Mucosa of gallbladder (tissue), 1 donor: ENCODE data around the gene MIA. TPM values are rescaled to one million over a fixed set of nuclear protein-coding genes. Genes with fewer than 3 reads are reported as not detected.
"Not testable (repeated sequence)": the region's sequence is repeated elsewhere in the genome, so short reads cannot be mapped to it uniquely, and the experiment has no call there.

Experiments used
- DNase-seq: peaks from one replicate; pipeline ENCODE4 v3.0.0-alpha.2; 2020; ENCODE audit warnings: low spot score
- total RNA-seq: library from RNA; stranded (reverse); gene quantifications from one replicate; pipeline ENCODE4 v1.2.1, GENCODE V29; 2021
- donor health status: DM: no; HTN: no; CAD: no.

MIA gene
- total RNA-seq: 4.5 TPM

DNA sequence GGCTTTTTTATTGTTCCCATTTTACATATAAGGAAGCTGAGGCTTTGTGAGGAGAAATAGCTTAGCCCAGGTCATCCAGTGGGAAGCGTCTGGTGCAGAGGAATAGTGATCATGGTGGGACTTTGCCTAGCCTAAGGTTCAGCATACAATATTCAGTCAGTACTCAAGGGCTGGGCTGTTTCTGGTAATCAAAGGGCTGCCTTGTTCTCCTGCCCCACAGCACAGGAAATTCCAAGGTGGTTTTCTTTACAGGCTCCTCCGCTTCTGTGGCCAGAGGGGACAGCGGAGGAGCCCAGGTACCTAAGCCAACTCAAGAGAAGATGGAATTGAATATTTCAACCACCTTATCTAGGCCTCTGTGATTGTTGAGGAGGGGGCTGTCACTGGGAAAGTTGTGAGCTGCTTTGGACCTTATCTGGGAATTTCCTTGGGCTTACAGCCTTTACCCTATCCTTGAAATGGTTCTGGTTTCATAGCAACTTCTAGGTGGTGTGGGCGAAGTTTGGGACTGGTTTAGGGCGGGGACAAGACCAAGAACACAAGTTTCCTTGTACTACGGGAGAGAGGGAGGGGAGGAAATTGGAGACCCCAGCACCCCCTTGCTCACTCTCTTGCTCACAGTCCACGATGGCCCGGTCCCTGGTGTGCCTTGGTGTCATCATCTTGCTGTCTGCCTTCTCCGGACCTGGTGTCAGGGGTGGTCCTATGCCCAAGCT, at the start of gene MIA:
MIA (plus strand) TSS at position 606 of the 716 bp plus-strand sequence; CDS start at position 628, 22 bp downstream.
- no peak for DNase-seq

DNA sequence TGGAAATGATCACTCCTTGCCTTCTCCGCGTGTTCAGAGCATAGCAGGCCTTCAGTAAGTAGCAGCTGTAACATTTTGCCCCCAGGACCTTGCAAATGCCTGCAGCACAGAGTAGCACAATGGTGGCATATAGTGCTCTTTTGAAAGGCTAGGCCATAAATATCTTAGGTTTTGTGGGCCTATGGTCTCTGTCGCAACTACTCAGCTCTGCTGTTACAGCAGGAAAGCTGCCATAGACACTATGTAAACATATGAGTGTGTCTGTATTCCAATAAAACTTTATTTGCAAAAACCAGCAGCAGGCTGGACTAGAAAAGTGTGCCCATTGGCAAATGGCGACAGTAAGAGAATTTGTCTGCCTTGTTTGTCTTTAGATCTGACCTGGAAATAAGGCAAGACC, 49.0 kb upstream of the MIA start:
- DNase-seq: no peak

DNA sequence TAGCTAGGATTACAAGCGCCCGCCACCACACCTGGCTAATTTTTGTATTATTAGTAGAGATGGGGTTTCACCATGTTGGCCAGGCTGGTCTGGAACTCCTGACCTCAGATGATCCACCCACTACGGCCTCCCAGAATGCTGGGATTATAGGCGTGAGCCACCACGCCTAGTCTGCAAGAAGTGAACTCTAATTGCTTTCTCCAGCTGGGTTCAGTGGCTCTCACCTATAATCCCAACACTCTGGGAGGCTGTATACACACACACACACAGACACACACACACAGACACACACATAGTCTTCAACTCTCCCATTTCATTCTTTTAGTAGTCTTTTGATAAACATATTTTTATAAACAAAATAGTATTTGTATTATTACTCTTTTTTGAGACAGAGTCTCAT, 45.3 kb upstream of the MIA start:
- DNase-seq: not testable (repeated sequence)

GRCh38 chr19:40732304-40732703, 43.0 kb upstream of the MIA start:
- DNase-seq: not testable (repeated sequence)

DNA sequence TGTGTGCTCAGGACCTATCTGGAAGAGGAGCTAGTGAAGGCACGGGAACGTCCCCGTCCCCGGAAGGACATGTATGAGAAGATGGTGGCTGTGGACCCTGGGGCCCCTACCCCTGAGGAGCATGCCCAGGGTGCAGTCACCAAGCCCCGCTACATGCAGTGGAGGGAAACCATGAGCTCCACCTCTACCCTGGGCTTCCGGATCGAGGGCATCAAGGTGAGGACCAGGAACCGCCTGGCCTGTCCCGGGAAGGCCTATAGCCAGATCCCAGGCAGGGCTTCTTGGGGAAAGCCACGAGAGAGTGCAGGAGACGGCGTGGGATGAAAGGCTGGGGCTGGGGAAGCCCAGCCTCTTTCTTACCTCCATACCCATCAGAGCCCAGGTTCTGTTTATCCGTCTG, 42.2 kb upstream of the MIA start:
- DNase-seq: no peak

DNA sequence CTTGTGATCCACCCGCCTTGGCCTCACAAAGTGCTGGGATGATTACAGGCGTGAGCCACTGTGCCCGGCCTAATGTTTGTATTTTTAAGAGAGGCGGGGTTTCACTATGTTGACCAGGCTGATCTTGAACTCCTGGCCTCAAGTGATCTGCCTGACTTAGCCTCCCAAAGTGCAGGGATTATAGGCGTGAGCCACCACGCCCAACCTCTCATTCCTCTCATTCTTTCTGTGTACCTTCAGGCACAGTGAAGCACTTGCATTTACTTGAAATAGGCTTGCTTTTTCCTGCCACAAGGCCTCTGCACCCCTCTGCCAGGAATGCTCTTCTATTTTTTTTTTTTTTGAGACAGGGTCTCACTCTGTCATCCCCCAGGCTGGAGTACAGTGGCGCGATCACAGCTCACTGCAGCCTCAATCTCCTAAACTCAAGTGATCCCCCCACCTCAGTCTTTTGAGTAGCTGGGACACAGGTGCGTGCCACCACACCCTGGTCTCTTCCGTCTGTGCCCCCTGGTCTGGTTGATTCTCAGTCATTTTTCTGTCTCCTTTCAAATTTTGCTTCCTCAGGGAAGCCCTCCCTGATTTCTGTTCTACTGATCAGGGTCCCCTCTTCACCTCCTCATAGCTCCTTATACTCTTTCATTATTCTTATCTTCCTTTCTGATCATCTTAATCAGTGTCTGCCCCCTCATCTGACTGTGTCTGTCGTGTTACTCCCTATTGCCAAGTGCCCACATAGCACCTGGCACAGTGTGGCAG, 40.1 kb upstream of the MIA start:
- DNase-seq: no peak

GRCh38 chr19:40736661-40737060, 38.7 kb upstream of the MIA start:
- no peak for DNase-seq

DNA sequence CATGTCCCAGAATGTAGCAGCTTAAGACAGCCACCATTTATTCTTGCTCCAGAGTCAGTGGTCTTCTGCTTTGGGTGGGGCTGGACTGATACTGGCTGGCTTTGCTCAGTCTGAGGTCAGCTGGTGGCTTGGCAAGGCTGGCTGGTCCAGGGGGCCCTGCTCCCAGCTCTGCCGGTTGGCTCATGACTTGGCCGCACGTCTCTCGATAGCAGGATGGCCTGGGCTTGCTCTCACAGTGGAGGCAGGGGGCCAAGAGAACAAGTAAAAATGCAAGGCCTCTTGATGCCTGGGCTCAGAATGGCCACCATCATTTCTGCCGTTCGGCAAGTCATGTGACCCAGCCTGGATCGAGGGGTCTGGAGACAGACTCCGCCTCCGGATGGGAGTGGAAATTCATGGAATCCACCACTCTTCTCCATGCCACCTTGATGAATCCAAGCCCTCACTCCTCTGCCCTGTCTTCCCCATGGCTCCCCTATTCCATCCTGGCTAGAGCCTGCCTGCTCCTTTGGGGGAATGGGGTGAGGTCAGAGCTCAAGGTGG, 38.1 kb upstream of the MIA start:
- DNase-seq: no peak

DNA sequence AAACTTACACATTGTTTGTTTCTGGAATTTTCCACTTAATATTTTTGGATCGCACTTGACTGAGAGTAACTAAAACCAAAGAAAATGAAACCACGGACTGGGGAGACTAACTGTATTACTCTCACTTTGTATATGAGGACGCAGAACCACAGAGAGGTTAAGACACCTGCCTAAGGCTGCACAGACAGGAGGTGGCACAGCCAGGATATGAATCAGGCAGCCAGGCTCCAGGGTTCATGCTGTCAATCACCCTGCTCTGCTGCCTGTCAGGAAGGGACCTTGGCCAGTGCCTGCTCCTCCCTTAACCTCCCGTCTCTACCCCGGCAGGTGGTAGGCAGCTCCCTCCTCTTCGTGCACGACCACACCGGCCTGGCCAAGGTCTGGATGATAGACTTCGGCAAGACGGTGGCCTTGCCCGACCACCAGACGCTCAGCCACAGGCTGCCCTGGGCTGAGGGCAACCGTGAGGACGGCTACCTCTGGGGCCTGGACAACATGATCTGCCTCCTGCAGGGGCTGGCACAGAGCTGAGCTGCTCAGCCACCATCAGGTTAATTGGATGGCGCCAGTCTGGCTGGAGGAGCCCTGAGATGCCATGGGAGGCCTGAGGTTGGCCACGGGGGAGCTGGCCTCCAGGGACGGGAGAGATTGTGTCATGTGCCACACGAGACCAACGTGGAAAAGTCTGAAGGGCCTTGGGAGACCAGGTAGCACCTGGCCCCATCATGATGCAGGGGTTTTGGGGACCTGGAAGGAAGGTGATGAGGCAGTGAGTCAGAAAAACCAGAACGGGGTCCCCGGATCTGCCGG, 36.1 kb upstream of the MIA start:
- no peak for DNase-seq

GRCh38 chr19:40739871-40740703, 35.2 kb upstream of the MIA start:
- DNase-seq: no peak

- DNase-seq: peak; percentile 31
Measured at GRCh38 chr19:40740747-40741146, 34.6 kb upstream of the MIA start.

- DNase-seq: no peak
Measured at GRCh38 chr19:40741527-40742390, 33.6 kb upstream of the MIA start.

DNA sequence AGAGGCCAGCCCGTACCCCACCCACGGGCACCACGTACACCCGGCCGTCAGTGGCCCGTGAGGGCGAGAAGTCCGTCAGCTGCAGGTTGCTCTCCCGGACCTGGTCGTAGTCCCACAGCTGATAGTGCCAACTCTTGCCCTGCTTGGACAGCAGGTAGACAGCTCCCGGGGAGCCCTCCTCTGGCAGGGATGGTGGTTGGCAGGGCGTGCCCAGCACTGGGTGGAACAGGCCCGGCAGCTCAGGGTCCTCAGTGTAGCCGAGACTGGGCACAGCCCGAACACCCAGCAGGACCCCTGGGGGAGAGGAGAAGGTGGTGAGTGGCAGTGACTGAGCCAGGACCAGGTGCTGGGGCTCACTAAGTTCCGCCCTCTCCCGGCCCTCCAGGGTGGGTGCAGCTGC, 32.8 kb upstream of the MIA start:
- DNase-seq: no peak

GRCh38 chr19:40742886-40743285, 32.4 kb upstream of the MIA start:
- DNase-seq: no peak

DNA sequence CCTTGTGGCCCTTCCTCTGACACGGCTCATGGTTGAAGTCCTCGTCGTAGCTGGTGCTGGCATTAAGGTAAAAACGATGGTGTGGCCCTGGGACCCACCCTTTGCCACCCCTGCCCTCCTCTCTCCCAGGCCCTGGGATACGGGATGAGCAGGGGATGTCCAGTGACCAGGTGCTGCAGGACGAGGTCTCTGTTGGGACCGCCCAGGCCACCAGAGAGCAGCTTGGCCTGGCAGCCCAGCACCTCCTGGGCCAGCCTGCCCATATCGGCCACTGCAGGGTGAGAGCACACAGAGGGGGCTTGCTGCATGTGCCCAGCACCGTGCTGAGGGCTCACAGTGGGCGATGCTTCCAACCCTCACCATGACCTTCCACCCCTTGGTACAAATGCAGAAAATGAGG, 31.4 kb upstream of the MIA start:
- DNase-seq: no peak

GRCh38 chr19:40744554-40745401, 30.5 kb upstream of the MIA start:
- no peak for DNase-seq

DNA sequence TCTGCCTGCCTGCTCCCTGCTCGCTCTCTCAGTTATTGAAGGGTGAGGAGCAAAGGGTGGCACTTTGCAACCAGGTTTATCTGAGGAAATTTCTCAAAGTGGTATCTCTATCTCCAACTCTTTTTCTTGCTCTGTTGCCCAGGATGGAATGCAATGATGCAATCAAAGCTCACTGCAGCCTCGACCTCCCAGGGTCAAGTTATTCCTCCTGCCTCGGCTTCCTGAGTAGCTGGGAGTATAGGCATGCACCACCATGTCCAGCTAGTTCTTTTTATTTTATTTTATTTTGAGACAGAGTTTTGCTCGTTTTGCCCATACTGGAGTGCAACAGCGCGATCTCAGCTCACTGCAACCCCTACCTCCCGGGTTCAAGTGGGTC, 29.9 kb upstream of the MIA start:
- no peak for DNase-seq

DNA sequence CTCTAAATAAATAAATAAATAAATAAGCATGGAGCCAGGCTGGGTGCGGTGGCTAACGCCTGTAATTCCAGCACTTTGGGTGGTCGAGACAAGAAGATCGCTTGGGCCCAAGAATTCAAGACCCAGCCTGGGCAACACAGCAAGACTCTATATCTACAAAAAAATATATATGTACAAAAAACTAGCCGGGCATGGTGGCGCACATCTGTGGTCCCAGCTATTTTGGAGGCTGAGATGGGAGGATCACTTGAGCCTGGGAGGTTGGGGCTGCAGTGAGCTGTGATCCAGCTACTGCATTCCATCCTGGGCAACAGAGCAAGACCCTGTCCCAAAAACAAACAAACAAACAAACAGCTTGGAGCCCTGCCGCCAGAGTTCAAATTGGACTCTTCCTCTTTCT, 27.8 kb upstream of the MIA start:
- DNase-seq: no peak

GRCh38 chr19:40750058-40750873, 25.1 kb upstream of the MIA start, which contains the start of gene ACTMAP:
TSS of gene ACTMAP (minus strand) at chr19:40750477. CDS start at chr19:40749803, 674 bp downstream.
- DNase-seq: peak; percentile 100
